Astrocyte of the spinal cord (primary cell): ENCODE measurements around the gene GALNTL6.

Source experiments
- DNase-seq: peaks from one replicate; pipeline ENCODE4 v3.0.0; 2011; ENCODE audit warnings: low read depth, low spot score
- H3K4me3 ChIP-seq: 2 replicates; pipeline ENCODE4 v1.5.1; 2011; ENCODE audit warnings: low read depth, mild to moderate bottlenecking, low read length, moderate library complexity
- CTCF ChIP-seq: IDR thresholded peaks from 2 replicates; pipeline ENCODE4 v1.5.1; 2012; ENCODE audit warnings: low read depth, mild to moderate bottlenecking, low read length, inconsistent platforms
- in situ Hi-C: cut with HindIII; loops from 2 replicates; pipeline ENCODE4 v1.10.0; 2017; ENCODE audit warnings: low sequenced_read_pairs

GALNTL6 gene

GRCh38 chr4:172356016-172356415, 542.8 kb downstream of the GALNTL6 start:
- DNase-seq: peak; percentile 23
- H3K4me3 ChIP-seq: no peak overlapping the region
- in situ Hi-C loops: no loop called here
- no peak for TF ChIP-seq CTCF

DNA sequence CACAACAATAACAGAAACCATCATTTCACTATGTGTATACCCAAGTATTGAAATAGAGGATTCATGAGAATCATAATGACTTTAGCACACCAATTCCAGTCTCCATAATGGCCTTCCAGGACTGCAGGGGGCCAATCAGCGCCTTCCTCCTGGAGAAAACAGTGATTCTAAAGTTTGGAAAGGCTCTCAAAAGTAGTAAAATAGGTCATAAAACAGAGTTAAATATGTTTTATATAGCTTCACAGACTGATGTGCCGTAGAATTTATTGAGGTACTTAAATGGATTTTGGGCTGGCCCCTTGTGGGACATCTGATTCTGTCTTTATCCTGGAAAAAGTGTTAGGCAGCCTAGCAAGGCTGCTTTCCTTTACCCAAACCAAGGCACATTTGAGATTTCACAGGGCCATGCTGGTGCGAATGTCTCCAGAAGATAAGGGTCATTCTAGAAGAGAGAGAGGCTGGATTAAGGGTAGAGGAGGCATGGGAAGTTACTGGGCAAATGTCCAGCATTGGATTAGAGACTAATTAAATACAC, 543.9 kb downstream of the GALNTL6 start:
- no peak for DNase-seq
- no peak overlapping the region for H3K4me3 ChIP-seq
- in situ Hi-C loops: no loop called here
- no peak for TF ChIP-seq CTCF

- no peak for TF ChIP-seq CTCF
- DNase-seq: no peak
- in situ Hi-C loops: no loop called here
- no peak overlapping the region for H3K4me3 ChIP-seq
Observed at GRCh38 chr4:172362569-172362968, 549.4 kb downstream of the GALNTL6 start.

DNA sequence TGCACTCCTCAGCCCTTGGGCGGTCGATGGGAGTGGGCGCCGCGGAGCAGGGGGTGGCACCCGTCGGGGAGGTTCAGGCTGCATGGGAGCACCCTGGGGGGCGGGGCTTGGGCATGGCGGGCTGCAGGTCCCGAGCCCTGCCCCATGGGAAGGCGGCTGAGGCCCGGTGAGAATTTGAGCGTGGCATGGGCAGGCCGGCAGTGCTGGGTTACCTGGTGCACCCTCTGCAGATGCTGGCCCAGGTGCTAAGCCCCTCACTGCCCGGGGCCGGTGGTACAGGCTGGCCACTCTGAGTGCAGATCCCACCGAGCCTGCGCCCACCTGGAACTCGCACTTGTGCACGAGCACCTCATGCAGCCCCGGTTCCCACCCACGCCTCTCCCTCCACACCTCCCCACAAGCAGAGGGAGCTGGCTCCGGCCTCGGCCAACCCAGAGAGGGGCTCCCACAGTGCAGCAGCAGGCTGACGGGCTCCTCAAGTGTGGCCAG, 556.3 kb downstream of the GALNTL6 start:
- DNase-seq: no peak
- TF ChIP-seq CTCF: no peak
- H3K4me3 ChIP-seq: no peak overlapping the region

DNA sequence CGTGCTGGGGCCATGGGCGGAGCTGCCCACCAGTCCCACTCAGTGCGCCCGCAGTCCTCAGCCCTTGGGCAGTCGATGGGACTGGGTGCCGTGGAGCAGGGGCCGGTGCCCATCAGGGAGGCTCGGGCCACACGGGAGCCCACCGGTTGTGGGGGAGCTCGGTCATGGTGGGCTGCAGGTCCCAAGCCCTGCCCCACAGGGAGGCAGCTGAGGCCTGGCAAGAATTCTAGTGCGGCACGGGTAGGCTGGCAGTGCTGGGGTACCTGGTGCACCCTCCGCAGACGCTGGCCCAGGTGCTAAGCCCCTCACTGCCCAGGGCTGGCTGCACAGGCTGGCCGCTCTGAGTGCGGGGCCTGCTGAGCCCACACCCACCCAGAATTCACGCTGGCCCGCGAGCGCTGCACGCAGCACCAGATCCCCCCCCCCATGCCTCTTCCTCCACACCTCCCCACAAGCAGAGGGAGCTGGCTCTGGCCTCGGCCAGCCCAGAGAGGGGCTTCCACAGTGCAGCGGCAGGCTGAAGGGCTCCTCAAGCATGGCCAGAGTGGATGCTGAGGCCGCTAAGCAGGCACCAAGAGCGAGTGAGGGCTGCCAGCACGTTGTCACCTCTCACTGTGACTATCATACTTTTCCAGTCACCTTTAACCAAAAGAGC, 564.4 kb downstream of the GALNTL6 start:
- TF ChIP-seq CTCF: no peak
- DNase-seq: no peak
- H3K4me3 ChIP-seq: no peak overlapping the region
- in situ Hi-C loops: no loop called here

More for the DNA sequence above, 556.3 kb downstream of the GALNTL6 start:
- in situ Hi-C loops: no loop called here

DNA sequence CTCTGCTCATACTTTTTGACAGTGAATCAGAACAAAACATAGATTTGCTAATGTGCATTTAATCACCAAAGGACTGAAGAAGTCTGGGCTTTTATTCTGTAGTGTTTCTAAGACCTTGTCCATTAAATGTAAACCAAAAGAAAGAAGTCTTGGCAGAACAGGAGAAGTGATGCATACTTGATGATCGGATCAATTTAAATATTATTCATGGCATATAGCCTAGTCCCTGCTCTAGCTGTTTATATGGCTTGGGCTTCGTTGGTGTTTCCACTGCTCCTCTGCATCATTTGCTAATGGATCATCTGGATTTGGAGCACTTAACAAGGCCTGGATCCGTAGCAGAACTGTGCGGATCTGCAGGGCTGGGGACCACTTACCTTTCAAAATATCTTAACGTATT, 566.6 kb downstream of the GALNTL6 start:
- H3K4me3 ChIP-seq: no peak overlapping the region
- DNase-seq: no peak
- TF ChIP-seq CTCF: no peak
- in situ Hi-C loops: no loop called here
